Measurements from ENCODE around the gene PERCC1. TPM values are rescaled to one million over a fixed set of nuclear protein-coding genes. Genes with fewer than 3 reads are reported as not detected.
A peak's percentile ranks its signal among the peaks of the same experiment; 100 is the strongest.

The PERCC1 gene
- total and polyA plus RNA-seq, 11 donors, result 0.11 to 0.60 (median 0.34) TPM; not detected in 6

- WGBS, 4 donors, result 83 to 90% (median 87%) methylated on average over 10 to 14 of the region's 14 CpGs
- intact Hi-C loops (cut with DNase I), result no loop called here
- peaks cover 0 to 79% (median 67%) of the 10 kb centered on the region in 9 donors for H3K36me3 ChIP-seq
These were observed 28.1 kb downstream of the PERCC1 start for GRCh38 chr16:1458977-1459341.

GRCh38 chr16:1459967-1460366, 29.1 kb downstream of the PERCC1 start:
- no peak overlapping the region for H3K4me3 ChIP-seq
- intact Hi-C loops (cut with DNase I), result no loop called here
- H3K36me3 ChIP-seq, result peaks cover 0 to 78% (median 60%) of the 10 kb centered on the region in 9 donors
- no peak overlapping the region for H3K27ac ChIP-seq
- WGBS, 4 donors, result 84 to 87% (median 85%) methylated on average over 10 of the region's 10 CpGs
- no peak for ATAC-seq
- no peak for TF ChIP-seq POLR2A (IDR thresholded peaks at IDR 0.05)
- no peak for TF ChIP-seq CTCF (IDR thresholded peaks at IDR 0.05)
- DNase-seq, result no peak
- no peaks in the 10 kb centered on the region for H3K4me1 ChIP-seq
- H3K9me3 ChIP-seq, result no peaks in the 10 kb centered on the region
- no peaks in the 10 kb centered on the region for H3K27me3 ChIP-seq

More at GRCh38 chr16:1458977-1459341, 28.1 kb downstream of the PERCC1 start:
- H3K4me1 ChIP-seq, result no peaks in the 10 kb centered on the region
- ATAC-seq (no peak), DNase-seq (no peak)
- H3K27me3 ChIP-seq, result no peaks in the 10 kb centered on the region
- no peak overlapping the region for H3K27ac ChIP-seq
- H3K9me3 ChIP-seq, result no peaks in the 10 kb centered on the region
- H3K4me3 ChIP-seq, result no peak overlapping the region
- TF ChIP-seq CTCF (IDR thresholded peaks at IDR 0.05), result no peak
- TF ChIP-seq POLR2A (IDR thresholded peaks at IDR 0.05), result no peak

GRCh38 chr16:1460602-1461138, 29.8 kb downstream of the PERCC1 start:
- intact Hi-C loops (cut with DNase I), result no loop called here
- DNase-seq, result peak in 1 of 5 donors; percentile 44
- TF ChIP-seq POLR2A (IDR thresholded peaks at IDR 0.05) (no peak), CTCF (IDR thresholded peaks at IDR 0.05) (no peak)
- 92 to 98% (median 93%) methylated on average over 12 to 30 of the region's 30 CpGs for WGBS, 4 donors
- Histone ChIP-seq H3K4me3 (no peak overlapping the region), H3K27me3 (no peaks in the 10 kb centered on the region), H3K27ac (no peak overlapping the region), H3K4me1 (no peaks in the 10 kb centered on the region), H3K9me3 (no peaks in the 10 kb centered on the region), H3K36me3 (peaks cover 0 to 73% (median 53%) of the 10 kb centered on the region in 9 donors)
- peak in 1 of 4 donors; percentile 12 for ATAC-seq

- intact Hi-C loops (cut with DNase I), result no loop called here
- no peaks in the 10 kb centered on the region for H3K4me1 ChIP-seq
- peaks cover 0 to 68% (median 48%) of the 10 kb centered on the region in 9 donors for H3K36me3 ChIP-seq
- no peak overlapping the region for H3K27ac ChIP-seq
- TF ChIP-seq POLR2A (IDR thresholded peaks at IDR 0.05) (no peak), CTCF (IDR thresholded peaks at IDR 0.05) (no peak)
- ATAC-seq (no peak), DNase-seq (no peak)
- WGBS, 4 donors, result 73 to 89% (median 84%) methylated on average over 16 to 24 of the region's 24 CpGs
- no peaks in the 10 kb centered on the region for H3K9me3 ChIP-seq
- H3K4me3 ChIP-seq, result no peak overlapping the region
- no peaks in the 10 kb centered on the region for H3K27me3 ChIP-seq
These were observed 30.3 kb downstream of the PERCC1 start for GRCh38 chr16:1461146-1461545.
